Keratinocyte (primary cell): ENCODE data around the gene PCGF1. TPM values are rescaled to one million over a fixed set of nuclear protein-coding genes. Genes with fewer than 3 reads are reported as not detected.
A peak's percentile ranks its signal among the peaks of the same experiment; 100 is the strongest.

Source experiments
- DNase-seq: peaks from one replicate; pipeline ENCODE4 v3.0.0-alpha.2; 2011; ENCODE audit warnings: low read depth, missing footprints, low spot score
- FAIRE-seq: peaks from 2 replicates; lab custom pipeline; 2011; peaks lifted over from hg19 to GRCh38; lab: Jason Lieb, UNC
- H2AFZ ChIP-seq: 2 replicates; pipeline ENCODE4 v1.6.0; 2012; ENCODE audit warnings: low read length, control low read depth, inconsistent platforms; ENCODE audit not compliant: control insufficient read depth
- H3K27ac ChIP-seq: 2 replicates; pipeline ENCODE4 v1.5.1; 2011; ENCODE audit warnings: low read length; ENCODE audit not compliant: control insufficient read depth, insufficient read depth
- H3K27me3 ChIP-seq: 3 replicates; pipeline ENCODE4 v1.6.0; 2011; ENCODE audit warnings: low read length; ENCODE audit not compliant: control insufficient read depth, insufficient read depth; ENCODE audit errors: extremely low read depth
- H3K36me3 ChIP-seq, 2 experiments: 2 replicates in 1 of 2; 3 replicates in 1 of 2; pipeline ENCODE4 v1.5.1; 2011; ENCODE audit warnings: low read length in 2 of 2, mild to moderate bottlenecking in 1 of 2; ENCODE audit not compliant: control insufficient read depth in 2 of 2, insufficient read depth in 2 of 2; ENCODE audit errors: extremely low read depth in 1 of 2
- H3K4me1 ChIP-seq: 3 replicates; pipeline ENCODE4 v1.5.1; 2011; ENCODE audit warnings: low read length; ENCODE audit not compliant: control insufficient read depth, insufficient read depth; ENCODE audit errors: extremely low read depth
- H3K4me2 ChIP-seq: 3 replicates; pipeline ENCODE4 v1.6.0; 2011; ENCODE audit warnings: low read depth, low read length; ENCODE audit not compliant: control insufficient read depth, insufficient read depth; ENCODE audit errors: extremely low read depth
- H3K4me3 ChIP-seq, 3 experiments: fragments of 200-600 bp in 1 of 3; sonication (generic) in 1 of 3; 2 replicates in 2 of 3; 3 replicates in 1 of 3; pipeline ENCODE4 v1.5.1; 2011 to 2016; ENCODE audit warnings: low read length in 3 of 3, mild to moderate bottlenecking in 3 of 3, control low read depth in 2 of 3, inconsistent platforms in 1 of 3, low read depth in 1 of 3, mixed read lengths in 1 of 3, mixed run types in 1 of 3, moderate library complexity in 1 of 3; ENCODE audit not compliant: control insufficient read depth in 2 of 3, insufficient read depth in 2 of 3; ENCODE audit errors: extremely low read depth in 1 of 3
- H3K79me2 ChIP-seq: 2 replicates; pipeline ENCODE4 v1.6.0; 2012; ENCODE audit warnings: low read length; ENCODE audit not compliant: control insufficient read depth, insufficient read depth
- H3K9ac ChIP-seq: 3 replicates; pipeline ENCODE4 v1.6.0; 2011; ENCODE audit warnings: low read length; ENCODE audit not compliant: control insufficient read depth, insufficient read depth; ENCODE audit errors: extremely low read depth
- H3K9me1 ChIP-seq: 3 replicates; pipeline ENCODE4 v1.6.0; 2011; ENCODE audit warnings: low read length; ENCODE audit not compliant: control insufficient read depth, insufficient read depth; ENCODE audit errors: extremely low read depth
- H3K9me3 ChIP-seq: 2 replicates; pipeline ENCODE4 v1.5.1; 2012; ENCODE audit warnings: low read depth, low read length; ENCODE audit not compliant: control insufficient read depth
- H4K20me1 ChIP-seq: 3 replicates; pipeline ENCODE4 v1.6.0; 2011; ENCODE audit warnings: low read length; ENCODE audit not compliant: control insufficient read depth, insufficient read depth; ENCODE audit errors: extremely low read depth
- EZH2 ChIP-seq: IDR thresholded peaks from one replicate; pipeline ENCODE4 v1.6.1; 2012; ENCODE audit warnings: inconsistent platforms, mild to moderate bottlenecking, low read length, moderate library complexity
- dilution Hi-C: fragments of 300-500 bp; cut with MboI; formaldehyde crosslinking; loops from one replicate; pipeline ENCODE4 v1.7.0; 2020; ENCODE audit warnings: low sequenced_read_pairs; ENCODE audit not compliant: extremely low pct_ligation_motif_present
- polyA plus RNA-seq, 5 experiments: library from polyadenylated mRNA; depleted of rRNA in 3 of 5; stranded (reverse) in 3 of 5; stranded (forward) in 1 of 5; unstranded in 1 of 5; fragments of >200 nt; gene quantifications; 1 replicate in 1 of 5; 2 replicates in 3 of 5; 3 replicates in 1 of 5; pipeline versions ENCODE4 v1.2.1 to v1.2.3, GENCODE V29; 2011 to 2012; ENCODE audit warnings: missing spikeins in 2 of 5, low read depth in 1 of 5, low replicate concordance in 1 of 5
- TF ChIP-seq, protein P1 (sequence below), 3 experiments: IDR thresholded peaks in 1 of 3; conservative IDR thresholded peaks in 1 of 3; optimal IDR thresholded peaks in 1 of 3; 2 replicates in 2 of 3; 3 replicates in 1 of 3; pipeline versions ENCODE3 to v1.5.1; 2011; ENCODE audit warnings: low read length in 3 of 3, mild to moderate bottlenecking in 3 of 3, moderate library complexity in 2 of 3, control low read depth in 1 of 3, inconsistent platforms in 1 of 3; ENCODE audit not compliant: insufficient read depth in 2 of 3; ENCODE audit errors: extremely low read depth in 1 of 3

PCGF1 gene
- polyA plus RNA-seq, 1 donor (not counting 4 experiments of a cell fraction or from before 2014, with no cell fraction given), result 29.1 TPM

GRCh38 chr2:74528600-74529356 lies 21.3 kb upstream of the PCGF1 start:
- no peaks in the 10 kb centered on the region for H3K9me1 ChIP-seq
- peaks cover 36% of the 10 kb centered on the region for H3K79me2 ChIP-seq
- peak overlapping the region; percentile 98 for H3K9ac ChIP-seq
- H3K4me1 ChIP-seq, result peaks cover 36% of the 10 kb centered on the region
- DNase-seq (no peak), FAIRE-seq (no peak)
- H3K36me3 ChIP-seq, result peaks cover 25 to 35% of the 10 kb centered on the region in 2 experiments
- dilution Hi-C loops, result no loop called here
- TF ChIP-seq EZH2, result no peak
- TF ChIP-seq, protein P1, sequence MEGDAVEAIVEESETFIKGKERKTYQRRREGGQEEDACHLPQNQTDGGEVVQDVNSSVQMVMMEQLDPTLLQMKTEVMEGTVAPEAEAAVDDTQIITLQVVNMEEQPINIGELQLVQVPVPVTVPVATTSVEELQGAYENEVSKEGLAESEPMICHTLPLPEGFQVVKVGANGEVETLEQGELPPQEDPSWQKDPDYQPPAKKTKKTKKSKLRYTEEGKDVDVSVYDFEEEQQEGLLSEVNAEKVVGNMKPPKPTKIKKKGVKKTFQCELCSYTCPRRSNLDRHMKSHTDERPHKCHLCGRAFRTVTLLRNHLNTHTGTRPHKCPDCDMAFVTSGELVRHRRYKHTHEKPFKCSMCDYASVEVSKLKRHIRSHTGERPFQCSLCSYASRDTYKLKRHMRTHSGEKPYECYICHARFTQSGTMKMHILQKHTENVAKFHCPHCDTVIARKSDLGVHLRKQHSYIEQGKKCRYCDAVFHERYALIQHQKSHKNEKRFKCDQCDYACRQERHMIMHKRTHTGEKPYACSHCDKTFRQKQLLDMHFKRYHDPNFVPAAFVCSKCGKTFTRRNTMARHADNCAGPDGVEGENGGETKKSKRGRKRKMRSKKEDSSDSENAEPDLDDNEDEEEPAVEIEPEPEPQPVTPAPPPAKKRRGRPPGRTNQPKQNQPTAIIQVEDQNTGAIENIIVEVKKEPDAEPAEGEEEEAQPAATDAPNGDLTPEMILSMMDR (optimal IDR thresholded peaks at IDR 0.05 in 1 of 3, IDR thresholded peaks at IDR 0.05 in 1 of 3, conservative IDR thresholded peaks at IDR 0.05 in 1 of 3; ENCODE audit: extremely low read depth in 1 of 3, insufficient read depth in 2 of 3, low read length in 3 of 3), result peak in 1 of 3 experiments; percentile 12
- peak overlapping the region; percentile 75 for H3K4me2 ChIP-seq
- H3K27me3 ChIP-seq, result no peaks in the 10 kb centered on the region
- no peaks in the 10 kb centered on the region for H4K20me1 ChIP-seq
- H3K9me3 ChIP-seq, result no peaks in the 10 kb centered on the region
- peak overlapping the region; percentile 95 for H2AFZ ChIP-seq
- H3K27ac ChIP-seq, result peak overlapping the region; percentile 92
- peak overlapping the region; percentile 73 to 93 (median 83) for H3K4me3 ChIP-seq

DNA sequence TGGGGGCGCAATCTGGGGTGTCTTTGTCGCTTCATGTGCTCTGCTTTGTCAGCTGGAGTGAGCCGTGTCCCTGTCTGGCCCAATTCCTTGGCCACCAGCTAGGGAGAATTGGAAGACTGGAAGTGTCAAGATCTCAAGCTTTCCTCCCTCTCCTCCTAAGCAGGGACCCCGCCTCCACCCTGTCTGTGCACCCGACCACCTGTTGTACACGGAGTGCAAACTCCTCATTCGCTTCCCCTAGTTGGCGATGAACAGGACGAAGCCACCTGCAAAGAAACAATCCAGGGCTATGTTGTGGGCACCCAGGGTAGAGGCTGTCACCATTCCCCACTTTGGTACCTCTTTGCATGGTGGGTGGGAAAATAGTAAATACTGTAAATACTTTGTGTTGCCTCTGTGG lies 20.2 kb upstream of the PCGF1 start:
- DNase-seq (no peak), FAIRE-seq (no peak)
- H3K9ac ChIP-seq, result no peak overlapping the region
- no peaks in the 10 kb centered on the region for H3K9me1 ChIP-seq
- no peaks in the 10 kb centered on the region for H3K27me3 ChIP-seq
- no peak overlapping the region for H2AFZ ChIP-seq
- no peak for TF ChIP-seq EZH2
- TF ChIP-seq, protein P1 (optimal IDR thresholded peaks at IDR 0.05 in 1 of 3, IDR thresholded peaks at IDR 0.05 in 1 of 3, conservative IDR thresholded peaks at IDR 0.05 in 1 of 3; ENCODE audit: extremely low read depth in 1 of 3, insufficient read depth in 2 of 3, low read length in 3 of 3), result no peak
- H3K4me1 ChIP-seq, result peaks cover 36% of the 10 kb centered on the region
- dilution Hi-C loops, result no loop called here
- H3K36me3 ChIP-seq, result peaks cover 20 to 35% of the 10 kb centered on the region in 2 experiments
- H3K27ac ChIP-seq, result no peak overlapping the region
- H4K20me1 ChIP-seq, result no peaks in the 10 kb centered on the region
- H3K4me3 ChIP-seq, result peak overlapping the region in 1 of 3 experiments; percentile 93
- H3K79me2 ChIP-seq, result peaks cover 36% of the 10 kb centered on the region
- peak overlapping the region; percentile 75 for H3K4me2 ChIP-seq
- no peaks in the 10 kb centered on the region for H3K9me3 ChIP-seq
